ENCODE measurements around the gene OR10H5. TPM values are rescaled to one million over a fixed set of nuclear protein-coding genes. Genes with fewer than 3 reads are reported as not detected.
"Not testable (repeated sequence)": the region's sequence is repeated elsewhere in the genome, so short reads cannot be mapped to it uniquely, and the experiment has no call there.

The OR10H5 gene
- total and polyA plus RNA-seq, 4 donors, result not detected

DNA sequence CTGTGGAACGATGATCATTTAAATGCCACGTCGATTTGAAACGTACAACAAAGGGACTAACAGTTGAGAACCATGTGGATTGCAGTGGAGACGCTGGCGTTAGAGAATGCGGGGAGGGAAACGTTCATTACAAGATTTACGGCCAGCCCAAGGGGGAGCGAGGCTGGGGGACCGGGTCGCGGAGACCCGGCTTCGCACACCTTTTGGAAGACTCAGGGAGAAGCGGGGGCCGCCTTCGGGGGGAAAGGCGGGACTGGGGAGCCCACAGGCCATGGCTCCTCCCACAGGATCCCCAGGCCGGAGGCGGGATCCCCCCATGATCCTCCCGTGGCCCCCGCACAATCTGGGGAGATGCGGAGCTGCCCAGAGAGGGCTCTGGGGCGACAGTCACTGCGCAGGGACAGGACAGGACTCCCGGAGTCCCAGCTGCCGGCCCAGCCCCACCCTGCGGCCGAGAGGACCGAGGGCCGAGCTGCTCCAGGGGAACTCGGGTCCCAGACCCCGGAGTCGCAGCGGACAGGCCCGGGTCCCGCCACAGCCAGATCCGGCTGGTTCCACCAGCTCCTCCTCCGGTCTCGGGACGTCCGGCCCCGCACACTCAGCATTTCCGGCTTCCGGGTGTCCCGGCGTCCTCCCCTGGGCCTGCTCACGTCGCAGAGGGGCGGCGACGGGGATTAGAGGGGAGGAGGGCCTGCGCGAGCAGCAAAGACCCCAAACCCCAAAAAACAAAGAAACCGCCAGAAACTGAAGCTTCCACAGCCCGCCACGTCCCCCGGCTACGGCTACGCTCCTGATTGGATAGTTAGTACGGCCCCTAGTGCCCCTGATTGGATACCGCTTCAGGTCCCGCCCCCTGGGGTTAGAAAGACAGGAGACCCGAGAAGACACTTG is 49.1 kb downstream of the OR10H5 start:
- ATAC-seq (ENCODE audit: insufficient read depth, low FRiP score), result peak; percentile 98
- Histone ChIP-seq H3K36me3 (ENCODE audit: control insufficient read depth in 4 of 4, insufficient read depth in 4 of 4, low read length in 4 of 4) (no peaks in the 10 kb centered on the region), H3K27ac (ENCODE audit: low read depth in 1 of 2, low read length in 1 of 2) (peak overlapping the region; percentile 93 to 99), H3K9me3 (ENCODE audit: control insufficient read depth in 4 of 4, insufficient read depth in 3 of 4, low read length in 3 of 4) (no peaks in the 10 kb centered on the region), H3K9ac (ENCODE audit: insufficient read depth in 1 of 2, low read length in 2 of 2) (peak overlapping the region; percentile 92 to 97), H3K4me1 (ENCODE audit: control insufficient read depth in 5 of 5, insufficient read depth in 5 of 5, low read length in 5 of 5) (peaks cover 0 to 14% (median 5%) of the 10 kb centered on the region in 5 donors), H3K4me3 (peak overlapping the region; percentile 76), H3K27me3 (ENCODE audit: control insufficient read depth in 3 of 3, insufficient read depth in 3 of 3, low read length in 2 of 3) (no peaks in the 10 kb centered on the region)
- peak; percentile 99 to 100 (median 100) for DNase-seq
- WGBS, 2 donors, result 0 to 1% methylated on average over 59 to 65 of the region's 65 CpGs
- TF ChIP-seq CTCF (IDR thresholded peaks at IDR 0.05; ENCODE audit: control extremely low read depth, extremely low read depth), result no peak

- Histone ChIP-seq H3K4me3 (no peak overlapping the region), H3K27ac (ENCODE audit: low read depth in 1 of 2, low read length in 1 of 2) (peak overlapping the region; percentile 93 to 99), H3K9ac (ENCODE audit: insufficient read depth in 1 of 2, low read length in 2 of 2) (peak overlapping the region in 1 of 2 donors; percentile 54), H3K36me3 (ENCODE audit: control insufficient read depth in 4 of 4, insufficient read depth in 4 of 4, low read length in 4 of 4) (no peaks in the 10 kb centered on the region), H3K9me3 (ENCODE audit: control insufficient read depth in 4 of 4, insufficient read depth in 3 of 4, low read length in 3 of 4) (no peaks in the 10 kb centered on the region), H3K27me3 (ENCODE audit: control insufficient read depth in 3 of 3, insufficient read depth in 3 of 3, low read length in 2 of 3) (no peaks in the 10 kb centered on the region), H3K4me1 (ENCODE audit: control insufficient read depth in 5 of 5, insufficient read depth in 5 of 5, low read length in 5 of 5) (peaks cover 0 to 14% (median 5%) of the 10 kb centered on the region in 5 donors)
- ATAC-seq (ENCODE audit: insufficient read depth, low FRiP score) (peak; percentile 20), DNase-seq (no peak)
- WGBS, 2 donors, result 0% methylated on average over 9 of the region's 9 CpGs
- TF ChIP-seq CTCF (IDR thresholded peaks at IDR 0.05; ENCODE audit: control extremely low read depth, extremely low read depth), result no peak
Measured at GRCh38 chr19:15837221-15837731, 49.8 kb downstream of the OR10H5 start.

DNA sequence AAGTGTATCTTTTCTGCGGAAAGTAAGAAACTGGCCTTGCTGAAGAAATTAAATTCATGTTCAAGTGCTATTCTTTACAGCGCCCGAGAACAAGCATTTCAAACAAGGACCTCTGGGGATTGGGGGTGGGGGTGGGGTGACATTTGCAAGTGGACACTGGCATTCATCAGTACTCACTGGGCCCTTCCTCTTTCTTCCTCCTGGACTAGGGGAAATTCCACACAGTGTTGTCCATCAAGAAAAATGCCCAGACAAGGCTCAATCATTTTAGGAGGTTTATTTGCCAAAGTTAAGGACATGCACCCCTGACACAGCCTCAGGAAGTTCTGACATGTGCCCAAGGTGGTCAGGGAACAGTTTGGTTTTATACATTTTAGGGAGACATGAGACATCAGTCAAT is 50.9 kb downstream of the OR10H5 start:
- no peak overlapping the region for H3K27ac ChIP-seq (ENCODE audit: low read depth in 1 of 2, low read length in 1 of 2)
- H3K4me3 ChIP-seq, result no peak overlapping the region
- H3K36me3 ChIP-seq (ENCODE audit: control insufficient read depth in 4 of 4, insufficient read depth in 4 of 4, low read length in 4 of 4), result no peaks in the 10 kb centered on the region
- no peak overlapping the region for H3K9ac ChIP-seq (ENCODE audit: insufficient read depth in 1 of 2, low read length in 2 of 2)
- DNase-seq (no peak), ATAC-seq (ENCODE audit: insufficient read depth, low FRiP score) (no peak)
- no peak for TF ChIP-seq CTCF (IDR thresholded peaks at IDR 0.05; ENCODE audit: control extremely low read depth, extremely low read depth)
- H3K9me3 ChIP-seq (ENCODE audit: control insufficient read depth in 4 of 4, insufficient read depth in 3 of 4, low read length in 3 of 4), result no peaks in the 10 kb centered on the region
- 83 to 90% methylated on average over 3 of the region's 3 CpGs for WGBS, 2 donors
- peaks cover 0 to 14% (median 5%) of the 10 kb centered on the region in 5 donors for H3K4me1 ChIP-seq (ENCODE audit: control insufficient read depth in 5 of 5, insufficient read depth in 5 of 5, low read length in 5 of 5)
- H3K27me3 ChIP-seq (ENCODE audit: control insufficient read depth in 3 of 3, insufficient read depth in 3 of 3, low read length in 2 of 3), result no peaks in the 10 kb centered on the region

DNA sequence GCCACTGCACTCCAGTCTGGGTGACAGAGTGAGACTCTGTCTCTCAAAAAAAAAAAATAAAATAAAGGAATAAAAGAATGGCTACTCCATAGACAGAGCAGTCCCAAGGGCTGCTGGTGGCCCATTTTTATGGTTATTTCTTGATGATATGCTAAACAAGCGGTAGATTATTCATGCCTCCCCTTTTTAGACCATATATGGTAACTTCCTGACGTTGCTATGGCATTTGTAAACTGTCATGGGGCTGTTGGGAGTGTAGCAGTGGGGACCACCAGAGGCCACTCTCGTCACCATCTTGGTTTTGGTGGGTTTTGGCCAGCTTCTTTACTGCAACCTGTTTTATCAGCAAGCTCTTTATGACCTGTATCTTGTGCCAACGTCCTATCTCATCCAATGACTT is 52.4 kb downstream of the OR10H5 start:
- not testable (repeated sequence) for H3K4me3 ChIP-seq; H3K27ac ChIP-seq (ENCODE audit: low read depth in 1 of 2, low read length in 1 of 2); H3K27me3 ChIP-seq (ENCODE audit: control insufficient read depth in 3 of 3, insufficient read depth in 3 of 3, low read length in 2 of 3); ATAC-seq (ENCODE audit: insufficient read depth, low FRiP score); H3K36me3 ChIP-seq (ENCODE audit: control insufficient read depth in 4 of 4, insufficient read depth in 4 of 4, low read length in 4 of 4); H3K9me3 ChIP-seq (ENCODE audit: control insufficient read depth in 4 of 4, insufficient read depth in 3 of 4, low read length in 3 of 4); H3K9ac ChIP-seq (ENCODE audit: insufficient read depth in 1 of 2, low read length in 2 of 2); DNase-seq
- H3K4me1 ChIP-seq (ENCODE audit: control insufficient read depth in 5 of 5, insufficient read depth in 5 of 5, low read length in 5 of 5), result peaks cover 0 to 14% (median 5%) of the 10 kb centered on the region in 5 donors
- 72 to 86% methylated on average over 4 of the region's 4 CpGs for WGBS, 2 donors
